ENCODE measurements around the gene GPAT2. TPM values are rescaled to one million over a fixed set of nuclear protein-coding genes. Genes with fewer than 3 reads are reported as not detected.

GPAT2 gene
- total RNA-seq, result 3.0 and 9.2 TPM in 2 replicates

GRCh38 chr2:96034792-96035191 lies at the start of gene GPAT2:
Gene GPAT2, minus strand, starts transcription at chr2:96034916. Its CDS starts 2,557 bp downstream, at chr2:96032359.

GRCh38 chr2:95991351-95992094 lies 43.2 kb downstream of the GPAT2 start, which contains the start of gene ANKRD36C:
Gene ANKRD36C, minus strand, starts transcription at chr2:95991824. Its CDS starts 116 bp downstream, at chr2:95991708.

Other genes starting within 250 kb of the GPAT2 start
- gene ANKRD36C, start 43.1 kb downstream of the GPAT2 start, total RNA-seq, result 0.86 and 4.8 TPM in 2 replicates
- not detected in 2 replicates for gene ADRA2B, start 81.7 kb upstream of the GPAT2 start, total RNA-seq
- gene ASTL, start 103.6 kb upstream of the GPAT2 start, total RNA-seq, result not detected in 2 replicates
- 2.6 and 3.5 TPM in 2 replicates for gene DUSP2, start 110.5 kb upstream of the GPAT2 start, total RNA-seq
- gene STARD7, start 173.9 kb upstream of the GPAT2 start, total RNA-seq, result 94.0 and 122 TPM in 2 replicates
- gene TMEM127, start 231.1 kb upstream of the GPAT2 start, total RNA-seq, result 21.9 and 28.9 TPM in 2 replicates
- 105 and 129 TPM in 2 replicates for gene CIAO1, start 231.3 kb upstream of the GPAT2 start, total RNA-seq